ENCODE results near the gene FBXW7.

Gene FBXW7

DNA sequence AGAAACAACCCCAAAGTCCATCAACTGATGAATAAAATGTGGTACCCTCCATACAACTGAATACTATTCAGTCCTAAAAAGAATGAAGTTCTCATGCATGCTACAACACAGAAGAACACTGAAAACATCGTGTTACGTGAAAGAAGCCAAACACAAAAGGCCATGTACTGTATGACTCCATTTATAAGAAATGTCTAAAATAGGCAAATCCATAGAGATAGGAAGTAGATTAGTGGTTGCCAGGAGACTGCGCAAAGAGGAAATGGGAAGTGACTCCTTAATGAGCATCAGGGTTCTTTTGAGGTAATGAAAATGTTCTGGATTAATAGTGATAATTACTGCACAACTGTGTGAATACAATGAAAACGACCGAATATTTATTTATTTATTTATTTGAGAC, 23.4 kb downstream of the FBXW7 start:
- no peak for DNase-seq (ENCODE audit: low read depth in 2 of 2)

DNA sequence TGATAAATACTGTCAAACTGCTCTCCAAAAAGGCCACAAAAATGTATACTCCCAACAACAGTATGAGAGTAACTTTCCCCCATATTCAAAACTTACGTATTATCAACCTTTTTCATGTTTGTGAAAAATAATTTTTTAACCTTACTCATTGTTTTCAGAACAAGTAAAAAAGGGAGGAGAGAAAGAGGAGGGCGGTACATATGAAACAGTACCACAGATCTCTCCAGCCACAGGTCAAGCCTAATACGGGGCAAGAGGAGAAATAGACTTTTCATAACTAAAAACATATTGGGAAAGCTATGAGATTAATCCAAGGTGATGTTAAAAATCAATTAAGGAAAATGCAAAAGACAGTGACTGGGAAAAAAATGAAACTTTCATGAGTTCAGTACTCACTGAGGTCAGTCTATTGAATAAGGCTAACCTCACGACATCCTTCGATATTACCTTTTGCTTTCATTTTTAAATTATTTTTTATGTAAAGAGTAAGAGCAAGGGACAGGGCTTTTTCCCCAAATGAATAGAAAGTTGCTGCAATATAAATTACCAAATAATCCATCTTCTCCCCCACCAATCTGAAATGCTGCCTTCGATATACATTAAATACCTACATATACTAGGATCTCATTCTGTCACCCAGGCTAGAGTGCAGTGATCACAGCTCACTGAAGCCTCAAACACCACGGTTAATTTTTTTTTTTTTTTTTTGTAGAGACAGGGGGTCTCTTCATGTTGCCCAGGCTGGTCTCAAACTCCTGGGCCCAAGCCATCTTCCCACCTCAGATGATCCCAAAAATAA, 25.3 kb downstream of the FBXW7 start:
- DNase-seq (ENCODE audit: low read depth in 2 of 2), result no peak

DNA sequence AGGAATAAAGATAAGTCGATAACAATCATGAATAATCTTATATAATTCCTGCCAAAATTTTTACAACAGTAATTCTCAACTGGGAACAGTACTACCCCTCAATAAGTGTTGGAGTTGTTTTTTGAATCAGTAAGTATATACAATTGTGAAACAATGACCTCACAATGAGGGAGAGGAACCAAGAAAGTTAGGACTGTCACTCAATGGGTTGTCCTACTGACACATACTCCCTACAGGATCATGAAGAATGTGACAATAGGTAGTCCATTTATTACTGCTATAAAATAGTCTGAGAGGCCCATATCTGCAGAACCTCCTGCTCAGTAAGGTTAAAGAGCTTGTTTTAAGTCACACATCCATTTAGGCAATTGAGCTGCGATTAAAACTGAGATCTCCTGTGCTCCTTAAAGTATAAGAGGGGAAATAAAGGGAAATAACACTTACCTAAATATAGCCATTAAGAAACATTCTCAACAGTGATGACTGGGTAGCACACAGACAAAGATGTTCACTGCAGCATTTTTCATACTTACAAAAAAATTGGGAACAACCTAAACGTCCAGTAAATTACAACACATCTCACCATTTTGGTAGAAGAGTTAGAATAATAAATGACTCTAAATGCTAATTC, 26.2 kb downstream of the FBXW7 start:
- DNase-seq (ENCODE audit: low read depth in 2 of 2), result no peak

DNA sequence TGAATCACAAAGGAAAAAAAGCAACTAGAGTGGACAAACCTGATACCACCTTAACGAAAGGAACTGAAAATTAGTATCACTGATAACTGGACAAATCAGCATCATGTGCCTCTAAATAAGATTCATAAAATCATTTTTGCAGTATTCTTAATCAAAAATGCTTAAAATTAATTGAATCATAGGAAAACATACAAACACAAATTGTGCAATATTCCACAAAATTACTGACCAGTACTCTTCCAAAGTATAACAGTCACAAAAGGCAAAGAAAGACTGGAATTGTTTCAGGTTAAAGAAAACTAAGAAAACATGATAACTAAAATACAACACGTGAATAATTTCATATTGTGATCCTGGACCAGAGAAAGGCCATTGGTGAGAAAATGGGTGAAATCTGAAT, 27.1 kb downstream of the FBXW7 start:
- no peak for DNase-seq (ENCODE audit: low read depth in 2 of 2)

DNA sequence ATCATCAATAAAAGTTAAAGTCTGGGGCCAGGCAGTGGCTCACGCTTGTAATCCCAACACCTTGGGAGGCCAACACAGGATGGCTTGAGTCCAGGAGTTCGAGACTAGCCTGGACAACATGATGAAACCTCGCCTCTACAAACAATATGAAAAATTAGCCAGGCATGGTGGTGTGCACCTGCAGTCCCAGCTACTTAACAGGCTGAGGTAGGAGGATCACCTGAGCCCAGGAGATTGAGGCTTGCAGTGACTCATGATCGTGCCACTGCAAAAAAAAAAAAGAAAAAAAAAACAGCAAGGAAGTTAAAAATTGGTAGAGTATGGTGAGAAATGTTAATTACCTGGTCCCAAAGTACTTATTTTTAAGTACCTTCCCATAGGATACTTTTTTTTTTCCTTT, 27.5 kb downstream of the FBXW7 start:
- no peak for DNase-seq (ENCODE audit: low read depth in 2 of 2)

DNA sequence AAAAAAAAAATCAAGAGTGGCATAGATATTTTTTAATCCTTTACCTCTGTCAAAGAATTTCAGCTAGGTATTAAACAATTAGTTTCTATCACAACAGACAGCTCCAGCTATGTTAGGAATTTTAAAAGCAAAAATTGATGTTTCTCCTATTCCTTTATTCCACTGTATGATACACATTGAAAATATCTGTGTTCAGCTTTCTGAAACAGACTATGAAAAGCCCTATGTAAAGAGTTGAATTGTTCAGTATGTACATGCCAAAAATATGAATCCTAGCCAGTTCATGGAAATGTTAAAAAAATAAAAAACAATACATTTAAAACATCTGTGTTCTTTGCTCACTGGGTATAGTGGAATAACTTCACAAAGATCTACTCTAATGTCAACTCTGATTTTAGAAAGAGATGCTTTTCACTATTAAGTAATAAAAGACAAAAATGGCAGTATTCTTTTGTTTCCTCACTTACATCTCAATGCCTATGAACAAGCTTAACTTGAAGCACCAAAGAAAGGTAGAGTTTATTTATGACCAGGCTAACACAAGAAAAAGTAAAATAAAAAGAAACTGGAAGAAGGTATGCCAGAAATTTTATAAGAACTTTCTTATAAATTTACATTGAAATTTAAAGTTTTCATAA, 32.1 kb downstream of the FBXW7 start:
- DNase-seq (ENCODE audit: low read depth in 2 of 2), result no peak

DNA sequence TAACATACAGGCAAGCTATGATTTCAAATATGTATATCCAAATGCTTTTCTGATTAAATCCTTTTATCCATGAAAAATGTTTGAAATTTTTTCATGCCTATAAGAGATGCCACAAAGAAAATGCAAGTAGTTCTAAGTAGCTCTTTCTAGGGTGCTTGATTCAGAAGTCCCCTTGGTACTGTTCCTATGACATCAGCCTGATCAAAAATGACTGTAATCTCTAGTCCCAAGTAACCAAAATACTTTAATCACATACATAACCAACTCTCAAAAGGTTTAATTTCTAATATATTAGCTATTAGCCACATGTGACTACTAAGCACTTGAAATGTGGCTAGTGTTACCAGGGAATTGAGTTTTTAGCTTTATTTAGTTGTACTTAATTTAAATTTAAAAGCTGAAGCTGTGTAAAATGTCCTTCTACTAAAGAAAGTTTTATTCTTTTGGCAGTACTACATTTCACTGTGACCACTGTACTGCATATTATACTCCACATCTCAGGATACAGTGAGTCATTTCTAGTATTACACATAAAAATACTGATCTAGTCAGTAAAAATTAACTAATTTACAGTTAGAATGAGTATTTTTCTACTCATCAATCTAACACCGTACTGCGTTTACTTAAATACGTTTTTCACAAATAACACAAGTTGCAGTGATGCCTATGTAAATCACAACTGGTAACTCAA, 33.9 kb downstream of the FBXW7 start:
- DNase-seq (ENCODE audit: low read depth in 2 of 2), result no peak

DNA sequence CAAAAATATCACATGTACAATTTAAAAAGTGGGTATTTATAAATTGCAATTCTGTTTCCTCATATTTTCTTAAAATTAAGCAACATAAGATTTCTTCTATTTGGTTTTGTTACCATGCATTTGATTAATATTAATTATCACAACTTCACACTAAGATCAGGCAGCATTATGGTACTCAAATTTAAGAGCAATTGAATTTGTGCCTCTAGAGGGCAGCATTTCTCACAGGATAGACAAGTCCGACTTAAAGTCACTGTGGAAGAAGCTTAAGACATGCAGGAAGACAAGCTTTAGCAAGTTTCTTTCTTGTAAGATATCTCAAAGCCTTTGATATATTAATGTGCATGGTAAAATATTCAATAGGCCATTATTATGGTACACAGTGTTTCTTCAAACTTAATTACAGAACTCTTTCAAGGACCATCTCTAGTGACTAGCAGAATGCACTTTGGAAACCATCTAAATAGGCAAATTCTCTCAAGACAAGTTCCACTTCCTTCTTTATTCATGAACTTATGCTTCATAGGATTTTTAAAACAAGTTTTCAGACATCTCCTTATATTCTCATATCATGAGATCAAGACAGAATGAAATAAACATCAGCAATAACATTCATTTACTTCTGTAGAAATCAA, 35.0 kb downstream of the FBXW7 start:
- DNase-seq (ENCODE audit: low read depth in 2 of 2), result peak in 1 of 2 donors; percentile 28

DNA sequence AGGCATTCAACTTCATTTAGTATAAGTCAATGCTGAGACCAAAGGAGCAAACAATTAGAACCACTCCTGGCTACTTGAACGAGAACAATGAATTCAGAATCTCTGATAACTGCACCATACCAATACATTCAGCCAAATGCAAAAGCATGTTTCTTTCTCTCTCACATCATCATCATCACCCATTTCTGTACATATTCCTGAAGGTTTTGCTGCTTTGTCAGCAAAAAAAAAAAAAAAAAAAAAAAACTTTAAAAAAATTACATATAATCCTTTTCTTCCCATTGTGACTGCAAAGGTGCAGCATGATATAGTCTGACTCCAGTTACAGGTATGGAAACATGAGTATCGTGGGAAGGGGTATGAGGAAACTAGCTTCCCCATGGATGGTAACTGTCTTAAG, 35.6 kb downstream of the FBXW7 start:
- DNase-seq (ENCODE audit: low read depth in 2 of 2), result no peak

DNA sequence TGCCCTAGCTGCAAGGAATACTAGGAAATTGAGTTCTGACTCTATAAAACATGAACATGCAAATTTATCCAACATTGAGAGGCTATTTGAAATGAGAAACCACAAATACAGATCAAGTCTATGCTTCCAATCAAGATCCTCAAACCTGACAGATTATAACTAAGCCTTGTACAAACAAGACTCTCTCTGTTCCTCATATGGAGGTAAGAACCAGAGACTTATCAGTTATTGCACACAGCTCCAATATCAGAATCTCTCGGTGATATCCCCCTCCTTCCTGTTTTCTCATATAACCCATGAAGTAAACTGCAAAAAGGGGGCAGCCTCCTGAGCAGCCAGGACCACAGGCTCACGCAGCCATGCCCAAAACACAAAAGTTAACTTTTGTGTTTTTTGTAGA, 36.5 kb downstream of the FBXW7 start:
- DNase-seq (ENCODE audit: low read depth in 2 of 2), result no peak

DNA sequence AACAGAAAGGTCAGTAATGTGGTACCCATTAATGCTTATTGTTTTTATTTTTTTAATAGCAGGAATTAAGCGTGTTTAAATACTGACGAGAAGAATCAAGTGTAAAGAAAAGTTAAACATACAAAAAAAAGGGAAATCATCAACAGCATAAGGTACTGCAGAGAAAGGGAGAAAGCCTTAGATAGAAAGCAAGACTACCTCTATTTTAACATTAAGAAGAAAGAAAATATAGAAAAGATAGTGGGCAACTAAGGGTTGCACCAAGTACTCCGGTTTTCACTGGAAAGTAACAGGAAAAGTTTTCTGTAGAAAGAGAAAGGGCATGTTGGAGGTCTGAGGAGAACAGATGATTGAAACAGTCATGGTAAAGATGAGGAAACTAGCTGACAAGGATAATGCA, 41.9 kb downstream of the FBXW7 start:
- no peak for DNase-seq (ENCODE audit: low read depth in 2 of 2)

DNA sequence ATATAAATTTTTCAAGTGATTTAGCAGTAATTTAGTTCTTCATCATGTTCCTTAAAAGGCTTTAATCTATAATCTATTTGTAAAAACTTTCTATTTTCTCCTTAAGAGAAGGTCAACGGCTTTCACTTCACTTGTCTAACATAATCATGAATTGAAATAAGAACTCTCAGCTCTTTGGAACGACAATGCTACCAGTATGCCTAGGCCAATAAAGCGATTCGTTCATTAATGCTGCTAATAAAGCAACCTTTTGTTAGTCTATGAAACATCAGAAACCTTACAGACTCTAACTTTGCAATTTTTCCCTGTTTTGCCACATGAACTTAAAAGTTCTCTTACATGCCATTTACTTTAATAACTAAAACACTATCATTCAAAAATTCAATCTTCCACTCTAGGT, 47.6 kb downstream of the FBXW7 start:
- no peak for DNase-seq (ENCODE audit: low read depth in 2 of 2)

DNA sequence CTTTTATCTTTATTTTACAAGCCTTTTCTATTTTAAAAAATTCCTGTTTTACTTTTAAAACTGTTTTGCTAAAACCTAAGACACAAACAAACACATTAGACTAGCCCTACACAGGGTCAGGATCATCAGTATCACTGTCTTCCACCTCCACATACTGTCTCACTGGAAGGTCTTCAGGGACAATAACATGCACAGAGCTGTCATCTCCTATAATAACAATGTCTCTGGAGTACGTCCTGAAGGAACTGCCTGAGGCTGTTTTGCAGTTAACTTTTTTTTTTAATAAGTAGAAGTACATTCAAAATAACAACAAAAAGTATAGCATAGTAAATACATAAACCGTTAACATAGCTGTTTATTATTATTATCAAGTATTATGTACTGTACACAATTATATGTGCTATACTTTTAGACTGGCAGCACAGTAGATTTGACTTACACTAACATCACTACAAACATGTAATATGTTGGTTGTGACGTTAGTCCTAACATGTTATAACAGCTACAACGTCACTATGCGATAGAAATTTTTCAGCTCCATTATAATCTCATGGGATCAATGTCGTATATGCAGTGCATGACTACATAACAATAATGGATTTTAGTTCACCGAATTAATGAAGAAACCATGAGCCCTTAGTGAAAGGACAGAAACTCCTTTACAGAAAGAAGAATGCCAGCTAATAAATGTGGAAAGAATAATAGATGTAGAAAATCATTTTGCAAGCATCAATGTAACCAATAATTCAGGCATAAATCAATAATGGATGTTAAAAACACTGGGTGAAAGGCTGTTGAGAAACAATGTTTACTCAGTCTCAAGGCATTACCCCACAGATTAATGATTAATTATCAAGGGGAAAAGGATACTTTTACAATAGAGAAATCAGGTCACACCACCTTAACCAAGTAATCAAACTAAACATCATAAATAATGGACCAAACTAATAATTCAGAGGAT, 49.2 kb downstream of the FBXW7 start:
- DNase-seq (ENCODE audit: low read depth in 2 of 2), result no peak

DNA sequence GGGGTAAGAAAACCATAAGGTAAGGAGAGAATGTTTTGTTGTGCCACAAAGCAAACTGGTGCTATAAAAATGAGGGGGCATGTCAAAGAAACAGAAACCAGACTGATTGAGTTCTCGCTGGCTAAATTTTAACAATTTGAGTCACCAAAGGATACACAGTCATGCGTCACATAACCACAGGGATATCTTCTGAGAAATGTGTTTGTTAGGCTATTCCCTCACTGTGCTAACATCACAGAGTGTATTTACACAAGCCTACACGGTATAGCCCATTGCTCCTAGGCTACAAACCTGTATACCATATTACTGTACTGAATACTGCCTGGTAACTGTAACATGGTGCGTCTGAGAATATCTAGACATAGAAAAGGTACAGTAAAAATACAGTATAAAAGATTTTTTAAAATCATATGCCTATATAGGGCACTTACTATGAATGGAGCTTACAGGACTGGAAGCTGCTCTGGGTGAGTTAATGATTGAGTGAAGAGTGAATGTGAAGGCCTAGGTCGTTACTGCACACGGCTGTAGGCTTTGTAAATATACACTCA, 50.1 kb downstream of the FBXW7 start:
- DNase-seq (ENCODE audit: low read depth in 2 of 2), result no peak

DNA sequence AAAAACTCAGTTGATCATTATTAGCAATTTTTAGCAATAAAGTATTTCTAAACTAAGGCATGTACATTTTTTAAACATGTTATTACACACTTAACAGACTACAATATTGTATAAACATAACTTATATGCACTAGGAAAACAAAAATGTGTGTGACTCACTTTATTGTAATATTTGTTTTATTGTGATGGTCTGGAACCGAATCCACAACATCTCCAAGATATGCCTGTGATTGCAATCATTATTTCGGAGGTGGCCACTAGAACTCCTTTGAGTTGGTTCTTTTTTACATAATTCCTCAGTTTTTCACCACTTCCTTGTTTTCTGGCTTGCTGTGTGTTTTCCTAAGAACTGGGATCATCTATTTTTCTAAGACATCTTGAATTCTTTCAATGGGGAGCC, 53.7 kb downstream of the FBXW7 start:
- DNase-seq (ENCODE audit: low read depth in 2 of 2), result no peak

DNA sequence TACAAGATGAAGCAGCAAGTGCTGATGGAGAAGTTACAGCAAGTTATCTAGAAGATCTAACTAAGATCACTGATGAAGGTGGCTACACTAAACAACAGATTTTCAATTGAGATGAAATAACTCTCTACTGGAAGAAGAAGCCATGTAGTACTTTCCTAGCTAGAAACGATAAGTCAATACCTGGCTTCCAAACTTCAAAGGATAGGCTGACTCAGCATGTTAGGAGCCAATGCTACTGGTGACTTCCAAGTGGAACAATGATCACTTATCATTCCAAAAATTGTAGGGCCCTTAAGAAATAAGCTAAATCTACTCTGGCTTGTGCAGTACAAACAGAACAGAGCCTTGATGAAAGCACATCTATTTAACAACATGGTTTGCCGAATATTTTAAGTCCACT, 55.0 kb downstream of the FBXW7 start:
- DNase-seq (ENCODE audit: low read depth in 2 of 2), result no peak

DNA sequence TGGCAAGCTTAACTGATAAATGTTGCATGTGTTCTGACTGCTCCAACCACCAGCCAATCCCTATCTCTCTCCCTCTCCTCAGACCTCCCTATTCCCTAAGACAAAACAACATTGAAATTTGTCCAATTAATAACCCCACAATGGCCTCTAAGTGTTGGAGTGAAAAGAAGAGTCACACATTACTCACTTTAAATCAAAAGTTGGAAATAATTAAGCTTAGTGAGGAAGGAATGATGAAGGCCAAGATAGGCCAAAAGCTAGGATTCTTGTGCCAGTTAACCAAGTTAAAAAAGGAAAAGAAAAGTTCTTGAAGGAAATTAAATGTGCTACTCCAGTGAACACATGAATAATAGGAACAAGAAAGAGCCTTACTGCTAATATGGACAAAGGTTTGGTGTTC, 55.6 kb downstream of the FBXW7 start:
- DNase-seq (ENCODE audit: low read depth in 2 of 2), result no peak

DNA sequence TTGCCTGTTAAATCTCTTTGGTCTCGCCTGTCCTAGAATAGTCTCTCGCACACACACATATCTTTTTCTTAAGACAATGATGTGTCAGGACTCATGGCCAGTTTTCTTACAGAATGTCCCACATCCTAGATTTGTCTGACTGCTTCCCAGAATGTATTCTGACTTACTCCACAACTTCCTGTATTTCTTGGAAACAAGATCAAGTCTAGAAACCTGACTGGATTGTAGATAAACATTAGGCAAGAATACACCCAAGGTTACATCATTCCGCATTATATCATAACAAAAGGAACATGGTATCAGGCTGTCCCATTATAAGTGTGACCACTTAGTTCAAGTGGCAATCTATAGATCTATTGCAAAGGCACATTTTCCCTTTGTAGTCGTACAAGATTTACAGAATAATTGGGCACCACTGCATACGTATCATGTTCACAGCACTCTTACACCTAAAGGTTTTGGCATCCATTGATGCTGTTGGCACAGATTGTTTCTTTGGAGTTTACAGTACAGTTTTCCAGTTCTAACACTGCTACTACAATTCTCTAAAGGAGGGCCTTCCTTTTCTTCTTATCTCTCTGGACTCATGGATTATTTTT, 56.4 kb downstream of the FBXW7 start:
- DNase-seq (ENCODE audit: low read depth in 2 of 2), result no peak

DNA sequence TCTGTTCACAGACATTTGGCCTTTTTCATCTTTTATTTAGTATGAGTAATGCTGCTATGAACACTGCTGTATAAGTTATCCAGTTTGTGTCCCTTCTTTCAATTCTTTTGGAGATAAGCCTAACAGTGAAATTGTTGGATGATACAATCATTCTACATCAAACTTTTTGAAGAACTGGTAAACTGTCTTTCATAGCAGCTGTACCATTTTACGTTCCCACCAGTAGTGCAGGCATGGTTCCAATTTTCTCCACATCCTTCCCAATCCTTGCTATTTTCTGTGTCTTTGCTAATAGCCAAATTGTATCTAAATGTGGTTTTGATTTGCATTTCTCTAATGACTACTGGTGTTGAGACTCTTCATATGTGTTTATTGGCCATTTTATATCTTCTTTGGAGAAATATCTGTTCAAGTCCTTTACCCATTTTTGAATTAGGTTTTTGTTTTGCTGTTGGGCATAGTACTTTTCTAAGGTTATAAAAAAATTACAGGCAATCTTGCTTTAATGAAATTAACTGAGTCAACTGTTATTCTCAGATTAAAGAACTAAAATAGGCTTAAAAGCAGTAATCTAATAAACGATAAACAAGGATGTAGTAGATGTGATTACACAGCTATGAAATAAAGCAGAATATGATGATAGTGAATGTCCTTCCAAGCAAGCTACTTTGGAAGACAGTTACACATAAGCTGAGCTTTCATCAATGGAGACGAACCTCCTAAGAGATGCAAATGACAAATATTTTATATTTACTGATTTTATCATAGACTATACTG, 57.2 kb downstream of the FBXW7 start:
- DNase-seq (ENCODE audit: low read depth in 2 of 2), result no peak

Measured in stimulated activated CD8-positive, alpha-beta memory T cell treated with anti-CD3 and anti-CD28 coated beads, Interleukin-15, amount 100 ng/mL, for 4 hours (primary cell).